Activated T-cell treated with anti-CD3 and anti-CD28 coated beads, Interleukin-2, amount 50 U/mL, for 48 hours (primary cell): ENCODE results near the gene SMARCD3.

Experiments used
- DNase-seq, 2 experiments: peaks; one replicate each; pipeline ENCODE4 v3.0.0-alpha.2; 2020

The SMARCD3 gene

GRCh38 chr7:151272405-151272804 lies 23.9 kb upstream of the SMARCD3 start:
- no peak for DNase-seq

- no peak for DNase-seq
These were observed 23.3 kb upstream of the SMARCD3 start for GRCh38 chr7:151271699-151272355.

- no peak for DNase-seq
These were observed 21.0 kb upstream of the SMARCD3 start for GRCh38 chr7:151269511-151269910.

- DNase-seq = no peak
These were observed 16.9 kb upstream of the SMARCD3 start for GRCh38 chr7:151265351-151265931.

GRCh38 chr7:151264615-151265014 lies 16.1 kb upstream of the SMARCD3 start:
- DNase-seq = no peak

- DNase-seq = no peak
These were observed 13.0 kb upstream of the SMARCD3 start for GRCh38 chr7:151261529-151261928.

GRCh38 chr7:151260883-151261282 lies 12.4 kb upstream of the SMARCD3 start:
- DNase-seq = no peak

GRCh38 chr7:151260471-151260870 lies 12.0 kb upstream of the SMARCD3 start:
- no peak for DNase-seq

- no peak for DNase-seq
These were observed 9.5 kb upstream of the SMARCD3 start for GRCh38 chr7:151257990-151258389.

GRCh38 chr7:151256410-151257045 lies 8.0 kb upstream of the SMARCD3 start:
- no peak for DNase-seq

GRCh38 chr7:151255390-151255789 lies 6.9 kb upstream of the SMARCD3 start:
- DNase-seq = no peak

- no peak for DNase-seq
These were observed 6.4 kb upstream of the SMARCD3 start for GRCh38 chr7:151254851-151255250.

- DNase-seq = no peak
These were observed 5.8 kb upstream of the SMARCD3 start for GRCh38 chr7:151254316-151254715.

GRCh38 chr7:151252961-151253711 lies 4.6 kb upstream of the SMARCD3 start:
- no peak for DNase-seq

- no peak for DNase-seq
These were observed 4.0 kb upstream of the SMARCD3 start for GRCh38 chr7:151252561-151252835.

GRCh38 chr7:151251689-151252560 lies 3.4 kb upstream of the SMARCD3 start:
- DNase-seq = peak in 1 of 2 experiments; percentile 32

GRCh38 chr7:151251328-151251688 lies 2.8 kb upstream of the SMARCD3 start:
- DNase-seq = peak; percentile 39 to 45

- no peak for DNase-seq
These were observed 2.0 kb upstream of the SMARCD3 start for GRCh38 chr7:151250181-151251132.

- no peak for DNase-seq
These were observed 1.2 kb upstream of the SMARCD3 start for GRCh38 chr7:151249732-151250072.

GRCh38 chr7:151249034-151249731 lies 689 bp upstream of the SMARCD3 start:
- DNase-seq = peak; percentile 53 to 58
